T-helper 22 cell (primary cell): ENCODE measurements around the gene XDH.

ENCODE experiments used
- DNase-seq: peaks from one replicate; pipeline ENCODE4 v3.0.0-alpha.2; 2020; ENCODE audit warnings: low read depth

The XDH gene

GRCh38 chr2:31414601-31415241 is at the start of gene XDH:
Gene XDH (minus strand): TSS chr2:31414742. CDS start chr2:31414666, 76 bp downstream.
- DNase-seq: no peak

GRCh38 chr2:31457651-31458050 is 43.1 kb upstream of the XDH start:
- DNase-seq: no peak

GRCh38 chr2:31446848-31447247 is 32.3 kb upstream of the XDH start:
- no peak for DNase-seq

GRCh38 chr2:31442376-31442775 is 27.8 kb upstream of the XDH start:
- no peak for DNase-seq

- no peak for DNase-seq
Measured at GRCh38 chr2:31440764-31441163, 26.2 kb upstream of the XDH start.

- no peak for DNase-seq
Measured at GRCh38 chr2:31434911-31435310, 20.4 kb upstream of the XDH start.

- DNase-seq: no peak
Measured at GRCh38 chr2:31433541-31433940, 19.0 kb upstream of the XDH start.

- no peak for DNase-seq
Measured at GRCh38 chr2:31430439-31431165, 16.1 kb upstream of the XDH start.

- DNase-seq: peak; percentile 32
Measured at GRCh38 chr2:31429759-31430438, 15.4 kb upstream of the XDH start.

GRCh38 chr2:31429040-31429439 is 14.5 kb upstream of the XDH start:
- DNase-seq: no peak

GRCh38 chr2:31428001-31428418 is 13.5 kb upstream of the XDH start:
- DNase-seq: no peak

GRCh38 chr2:31426096-31426495 is 11.6 kb upstream of the XDH start:
- no peak for DNase-seq

GRCh38 chr2:31421634-31422033 is 7.1 kb upstream of the XDH start:
- no peak for DNase-seq

- DNase-seq: no peak
Measured at GRCh38 chr2:31420936-31421335, 6.4 kb upstream of the XDH start.

- no peak for DNase-seq
Measured at GRCh38 chr2:31419386-31419785, 4.8 kb upstream of the XDH start.

GRCh38 chr2:31415421-31415820 is 879 bp upstream of the XDH start:
- DNase-seq: no peak

GRCh38 chr2:31413862-31414550 is 536 bp downstream of the XDH start:
- DNase-seq: no peak

GRCh38 chr2:31413025-31413424 is 1.5 kb downstream of the XDH start:
- no peak for DNase-seq

- DNase-seq: no peak
Measured at GRCh38 chr2:31411771-31412170, 2.8 kb downstream of the XDH start.

GRCh38 chr2:31406593-31407385 is 7.8 kb downstream of the XDH start:
- no peak for DNase-seq

- DNase-seq: no peak
Measured at GRCh38 chr2:31404827-31405226, 9.7 kb downstream of the XDH start.

- no peak for DNase-seq
Measured at GRCh38 chr2:31404302-31404701, 10.2 kb downstream of the XDH start.
